GM18868 (cell line): Measurements from ENCODE around the gene ELOVL1.

ENCODE experiments used
- ATAC-seq: cut with Tn5 transposase; IDR thresholded peaks from one replicate; pipeline ENCODE4 v1.9.1; 2021; ENCODE audit warnings: mild to moderate bottlenecking, moderate library complexity; ENCODE audit not compliant: unreplicated experiment

Gene ELOVL1

DNA sequence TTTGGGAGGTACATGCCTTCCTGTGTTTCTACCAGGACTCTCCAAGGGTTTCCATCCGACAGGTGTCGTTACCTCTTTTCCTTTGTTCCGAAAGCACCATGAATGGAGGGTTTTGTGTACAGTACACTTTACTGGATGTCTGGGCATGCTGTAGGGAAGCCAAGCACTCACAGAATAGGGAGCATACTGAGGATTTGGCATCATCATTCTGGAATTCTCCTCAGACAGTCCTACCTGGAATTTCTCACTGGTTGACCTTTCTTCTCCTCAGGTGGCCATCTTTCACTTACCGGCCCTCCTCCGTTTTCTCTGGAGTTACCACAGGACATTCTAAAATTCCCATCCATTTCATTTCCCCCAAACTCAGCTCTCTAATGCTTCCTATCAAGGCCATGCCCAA lies 36.1 kb downstream of the ELOVL1 start:
- ATAC-seq, result no peak

DNA sequence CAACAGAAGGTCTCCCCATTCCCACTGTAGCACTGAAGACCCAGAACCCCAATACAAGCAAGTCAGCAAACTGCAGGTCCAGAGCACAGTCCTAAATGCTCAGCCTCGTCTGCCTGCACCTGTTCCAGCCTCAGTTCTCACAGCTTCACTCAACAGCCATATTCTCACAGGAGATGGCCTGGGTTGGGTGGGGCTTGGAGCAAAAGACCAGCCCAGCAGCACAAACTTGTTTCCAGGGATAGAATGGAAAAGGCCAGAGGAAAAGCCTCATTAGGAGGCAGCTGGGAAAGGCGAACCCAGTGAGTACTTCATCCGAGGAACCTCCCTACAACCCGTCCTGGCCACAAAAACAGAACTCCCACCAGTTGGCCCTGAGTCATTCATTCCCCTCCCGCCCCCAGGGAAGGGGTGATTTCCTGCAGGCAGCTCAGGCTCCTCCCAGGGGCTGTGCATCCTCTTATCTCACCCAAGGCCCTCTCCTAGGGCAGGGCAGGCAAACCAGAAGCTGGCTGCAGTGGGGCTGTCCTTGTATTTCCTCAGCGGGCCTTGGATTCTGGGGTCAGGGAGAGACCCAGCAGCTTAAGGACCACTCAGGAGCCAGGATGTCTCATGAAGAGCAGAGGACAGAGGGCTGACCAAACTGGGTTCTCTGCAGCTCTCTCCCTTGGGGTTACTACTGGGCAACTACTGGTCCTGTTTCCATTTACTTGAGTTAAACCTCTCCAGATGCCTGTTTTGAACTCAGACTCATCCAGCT lies 37.6 kb downstream of the ELOVL1 start:
- ATAC-seq, result no peak

DNA sequence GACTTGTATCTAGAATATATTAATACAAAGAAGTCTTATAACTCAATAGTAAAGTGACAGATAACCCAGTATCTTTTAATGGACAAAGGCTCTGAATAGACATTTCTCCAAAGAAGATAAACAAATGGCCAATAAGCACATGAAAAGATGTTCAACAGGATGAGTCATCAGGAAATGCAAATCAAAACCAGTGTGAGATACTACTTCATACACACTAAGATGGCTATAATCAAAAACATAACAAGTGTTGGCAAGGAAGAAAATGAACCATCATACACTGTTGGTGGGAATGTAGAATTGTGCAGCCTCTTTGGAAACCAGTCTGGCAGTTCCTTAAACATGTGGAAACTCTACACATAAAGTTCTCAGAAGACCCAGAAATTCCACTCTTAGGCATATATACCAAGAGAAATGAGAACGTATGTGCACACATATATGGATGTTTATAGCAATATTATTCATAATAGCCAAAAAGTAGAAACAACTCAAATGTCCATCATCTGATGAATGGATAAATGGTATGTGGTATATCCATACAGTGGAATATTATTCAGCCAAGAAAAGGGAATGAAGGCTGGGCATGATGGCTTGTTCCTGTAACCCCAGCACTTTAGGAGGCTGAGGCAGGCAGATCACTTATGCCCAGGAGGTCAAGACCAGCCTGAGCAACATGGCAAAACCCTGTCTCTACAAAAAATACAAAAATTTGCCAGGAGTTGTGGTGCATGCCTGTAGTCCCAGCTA lies 40.1 kb downstream of the ELOVL1 start:
- no peak for ATAC-seq

DNA sequence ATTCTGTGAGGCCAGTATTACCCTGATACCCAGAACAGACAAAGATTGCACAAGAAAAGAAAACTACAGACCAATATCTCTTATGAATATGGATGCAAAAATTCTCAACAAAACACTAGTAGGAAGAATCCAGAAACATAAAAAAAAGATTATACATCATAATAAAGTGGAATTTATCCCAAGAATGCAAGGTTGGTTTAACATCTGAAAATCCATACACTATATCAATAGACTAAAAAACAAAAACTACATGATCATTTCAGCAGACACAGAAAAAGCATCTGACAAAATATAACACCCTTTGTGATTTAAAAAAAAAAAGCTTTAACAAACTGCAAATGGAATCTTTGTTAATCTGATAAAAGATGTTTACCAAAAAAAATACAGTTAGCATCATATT lies 42.4 kb downstream of the ELOVL1 start:
- ATAC-seq, result no peak

DNA sequence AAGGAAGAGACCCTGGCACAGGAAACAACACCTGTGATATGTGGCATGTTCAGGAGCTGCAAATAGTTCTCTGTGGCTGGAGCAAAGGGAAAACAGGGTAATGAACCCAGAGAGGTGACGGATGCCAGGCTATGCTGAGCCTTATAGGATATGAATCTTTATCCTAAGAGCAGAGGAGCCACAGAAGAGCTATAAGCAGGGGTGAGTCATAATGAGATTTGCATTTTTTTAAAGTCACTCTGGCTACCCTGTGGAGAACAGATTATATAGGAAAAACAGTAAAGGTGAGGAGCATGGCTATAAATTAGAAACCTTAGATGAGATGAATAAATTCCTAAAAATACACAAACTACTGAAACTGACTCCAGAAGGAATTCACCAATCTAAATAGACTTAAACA lies 43.0 kb downstream of the ELOVL1 start:
- ATAC-seq, result no peak

DNA sequence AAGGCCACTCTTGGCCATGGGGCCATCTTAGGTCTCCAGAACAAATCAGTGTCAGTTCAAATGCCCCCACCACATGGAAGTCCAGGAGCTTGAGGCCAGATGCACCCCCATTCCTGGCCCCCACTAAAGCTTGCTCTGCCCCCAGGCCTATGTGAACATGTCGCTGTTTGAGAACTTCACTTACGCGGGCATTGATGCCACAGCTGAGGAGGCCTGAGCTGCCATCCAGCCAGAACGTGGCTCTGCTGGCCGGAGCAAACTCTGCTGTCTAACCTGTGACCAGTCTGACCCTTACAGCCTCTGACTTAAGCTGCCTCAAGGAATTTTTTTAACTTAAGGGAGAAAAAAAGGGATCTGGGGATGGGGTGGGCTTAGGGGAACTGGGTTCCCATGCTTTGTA lies 45.3 kb downstream of the ELOVL1 start:
- ATAC-seq, result no peak

DNA sequence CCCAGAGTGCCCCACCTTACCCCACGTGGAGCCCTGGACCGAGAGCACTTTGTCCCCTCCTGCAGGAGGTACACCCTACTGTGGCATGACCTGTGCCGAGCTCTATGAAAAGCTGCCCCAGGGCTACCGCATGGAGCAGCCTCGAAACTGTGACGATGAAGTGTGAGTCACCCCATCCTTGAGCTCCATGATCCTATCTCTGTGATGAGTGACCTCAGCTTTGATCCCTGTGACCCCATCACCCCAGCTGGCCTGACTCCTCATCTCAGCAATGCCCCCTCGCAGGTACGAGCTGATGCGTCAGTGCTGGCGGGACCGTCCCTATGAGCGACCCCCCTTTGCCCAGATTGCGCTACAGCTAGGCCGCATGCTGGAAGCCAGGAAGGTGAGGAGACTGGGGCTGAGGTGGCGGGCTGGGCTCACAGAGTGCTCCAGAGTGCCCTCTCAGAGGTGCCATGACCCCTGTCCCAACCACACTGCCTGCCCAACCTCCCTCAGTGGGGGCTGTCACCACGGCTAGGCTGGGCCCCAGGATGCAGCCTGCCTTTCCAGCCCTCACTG lies 46.4 kb downstream of the ELOVL1 start:
- no peak for ATAC-seq

DNA sequence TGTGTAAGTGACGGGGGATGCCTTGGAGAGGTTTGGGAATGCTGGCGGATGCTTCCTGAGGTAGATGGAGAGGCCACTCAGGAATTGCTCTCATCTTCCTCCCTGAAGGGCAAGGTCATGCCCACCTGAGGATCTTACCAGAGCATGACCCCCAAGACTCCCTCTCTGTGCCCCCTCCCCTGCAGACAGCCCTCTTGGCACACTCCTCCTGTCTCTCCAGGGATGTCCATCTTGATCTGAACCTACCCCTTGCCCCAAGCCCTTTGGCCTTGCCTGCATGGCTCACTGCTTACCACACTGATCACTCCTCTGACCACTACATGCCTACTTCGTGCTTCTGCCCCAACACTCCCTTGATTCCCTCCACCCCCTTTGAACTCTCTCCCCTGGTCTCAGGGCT lies 48.0 kb downstream of the ELOVL1 start:
- ATAC-seq, result no peak

DNA sequence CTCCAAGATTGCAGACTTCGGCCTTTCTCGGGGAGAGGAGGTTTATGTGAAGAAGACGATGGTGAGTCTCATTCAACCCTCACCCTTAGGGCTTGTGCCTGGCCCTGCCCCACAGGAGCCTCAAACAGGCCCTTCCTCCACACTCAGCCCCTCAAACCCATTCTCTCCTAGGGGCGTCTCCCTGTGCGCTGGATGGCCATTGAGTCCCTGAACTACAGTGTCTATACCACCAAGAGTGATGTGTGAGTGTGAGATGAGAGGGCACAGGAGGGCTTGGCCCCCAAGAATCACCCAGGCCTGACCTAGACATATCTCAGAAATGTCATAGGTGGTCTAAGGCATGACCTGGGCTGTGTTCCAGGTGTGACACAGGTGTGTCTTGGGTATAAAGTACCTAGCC lies 48.5 kb downstream of the ELOVL1 start:
- ATAC-seq, result no peak

DNA sequence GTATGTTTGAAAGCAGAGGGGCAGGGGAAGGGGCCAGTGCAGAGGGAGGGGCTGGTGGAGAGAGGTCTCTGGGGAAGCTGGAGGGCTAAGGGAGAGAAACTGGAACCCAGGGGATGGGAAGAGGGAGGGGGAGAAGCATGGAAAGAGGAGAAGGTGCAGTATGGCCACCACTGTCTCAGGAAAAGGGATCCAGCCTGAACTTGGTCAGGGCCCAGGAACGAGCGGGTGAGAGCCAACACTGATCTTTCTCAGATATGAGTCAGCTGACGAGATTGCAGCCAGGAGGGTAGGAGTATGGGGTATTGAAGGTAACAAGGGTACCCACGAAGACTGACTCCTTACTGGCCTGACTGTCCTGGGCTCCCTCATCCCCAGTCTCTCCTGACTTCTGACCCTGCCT lies 49.0 kb downstream of the ELOVL1 start:
- no peak for ATAC-seq

DNA sequence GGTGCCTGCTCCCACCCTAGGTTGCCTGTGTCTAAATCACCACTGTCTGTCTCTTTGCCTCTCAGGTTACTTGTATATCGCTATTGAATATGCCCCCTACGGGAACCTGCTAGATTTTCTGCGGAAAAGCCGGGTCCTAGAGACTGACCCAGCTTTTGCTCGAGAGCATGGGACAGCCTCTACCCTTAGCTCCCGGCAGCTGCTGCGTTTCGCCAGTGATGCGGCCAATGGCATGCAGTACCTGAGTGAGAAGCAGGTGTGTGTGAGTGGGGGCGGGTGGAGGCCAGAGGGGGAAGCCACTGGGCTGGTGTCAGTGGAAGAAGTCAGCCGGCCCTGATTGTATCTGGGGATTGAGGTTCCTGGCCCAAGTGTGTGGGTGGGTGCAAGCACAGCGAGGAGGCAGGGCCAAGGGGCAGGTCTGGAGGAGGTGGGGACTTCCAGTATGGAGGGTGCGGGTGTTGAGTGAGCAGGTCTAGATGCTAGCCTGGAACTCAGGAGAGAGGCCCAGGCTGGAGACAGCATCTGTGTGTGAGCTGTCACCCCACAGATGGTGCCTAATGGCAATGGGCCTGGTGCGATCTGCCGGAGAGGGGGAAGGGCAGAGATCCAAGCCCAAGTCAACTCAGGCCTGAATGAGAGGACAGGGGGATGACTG lies 49.9 kb downstream of the ELOVL1 start:
- no peak for ATAC-seq

DNA sequence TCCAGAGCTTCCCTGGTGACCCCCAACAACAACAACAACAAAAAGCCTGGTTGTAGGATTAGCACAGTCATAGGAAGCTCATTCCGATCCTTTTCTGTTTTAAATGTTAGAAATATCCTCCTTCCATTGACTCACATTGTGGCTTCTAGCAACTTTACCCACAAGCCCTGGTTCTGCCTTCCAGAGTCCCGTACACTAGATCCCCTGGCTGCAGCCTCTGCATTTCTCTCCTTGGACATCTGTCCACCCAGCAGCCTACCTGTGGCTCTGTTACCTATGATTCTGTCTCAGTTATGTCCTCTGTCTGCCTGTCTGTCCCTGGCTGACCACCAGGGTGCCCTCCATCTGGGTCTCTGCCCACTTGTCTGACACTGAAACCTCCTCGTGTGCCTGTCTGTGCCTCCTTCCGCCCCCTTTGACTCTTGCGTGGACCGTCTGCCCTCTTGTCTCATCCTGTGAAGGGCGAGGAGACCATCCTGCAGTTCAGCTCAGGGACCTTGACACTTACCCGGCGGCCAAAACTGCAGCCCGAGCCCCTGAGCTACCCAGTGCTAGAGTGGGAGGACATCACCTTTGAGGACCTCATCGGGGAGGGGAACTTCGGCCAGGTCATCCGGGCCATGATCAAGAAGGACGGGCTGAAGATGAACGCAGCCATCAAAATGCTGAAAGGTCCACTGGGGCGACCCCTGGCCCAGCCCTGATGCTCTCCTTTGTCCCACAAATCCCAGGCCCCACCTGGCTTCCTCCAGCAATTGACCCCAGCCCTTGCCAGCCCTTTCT lies 50.9 kb downstream of the ELOVL1 start:
- ATAC-seq, result no peak

DNA sequence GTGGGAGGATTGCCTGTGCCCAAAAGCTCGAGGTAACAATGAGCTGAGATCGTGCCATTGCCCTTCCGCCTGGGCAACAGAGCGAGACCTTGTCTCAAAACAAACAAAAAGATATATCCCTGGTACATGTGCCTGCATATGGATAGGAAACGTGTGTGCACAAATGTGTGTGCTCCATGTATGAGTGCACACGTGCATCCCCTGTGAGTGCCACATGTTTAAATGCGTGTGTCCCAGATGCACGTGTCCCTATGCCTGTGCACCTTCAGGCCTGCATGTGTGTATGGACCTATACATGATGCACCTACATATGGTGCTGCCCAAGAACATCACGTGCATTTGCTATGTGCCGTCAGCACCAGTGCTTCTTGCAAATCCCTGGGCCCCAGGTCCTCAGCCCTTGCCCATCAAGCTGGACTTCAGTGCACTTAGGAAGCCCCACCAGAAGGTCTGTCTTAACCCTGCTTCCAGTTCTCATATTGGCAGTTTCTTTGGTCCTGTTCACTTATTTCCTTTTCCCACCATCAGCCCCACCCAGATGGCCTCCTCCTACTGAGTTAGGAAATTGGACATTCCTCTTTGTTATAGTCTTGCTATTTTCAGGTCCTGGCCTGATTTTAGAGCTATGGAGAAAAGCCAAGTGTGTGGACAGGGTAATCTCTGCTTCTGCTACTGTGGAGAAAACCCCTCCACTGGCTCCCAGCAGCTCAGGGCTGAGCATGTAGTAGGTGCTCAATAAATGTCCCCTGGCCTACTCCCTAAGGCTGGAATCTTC lies 51.7 kb downstream of the ELOVL1 start:
- no peak for ATAC-seq

DNA sequence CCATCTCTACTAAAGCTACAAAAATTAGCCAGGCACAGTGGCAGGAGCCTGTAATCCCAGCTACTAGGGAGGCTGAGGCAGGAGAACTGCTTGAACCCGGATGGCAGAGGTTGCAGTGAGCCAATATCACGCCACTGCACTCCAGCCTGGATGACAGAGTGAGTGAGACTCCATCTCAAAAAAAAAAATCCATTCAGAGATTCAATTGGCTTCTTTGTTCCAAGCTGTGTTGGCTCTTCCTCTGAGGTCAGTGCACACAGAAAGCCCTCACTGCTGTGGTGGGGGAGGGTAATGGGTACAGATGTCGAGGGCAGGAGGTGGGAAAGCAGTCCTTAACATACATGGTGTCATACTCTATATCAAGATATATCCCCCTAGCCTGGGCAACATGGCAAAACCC lies 52.3 kb downstream of the ELOVL1 start:
- ATAC-seq, result no peak

DNA sequence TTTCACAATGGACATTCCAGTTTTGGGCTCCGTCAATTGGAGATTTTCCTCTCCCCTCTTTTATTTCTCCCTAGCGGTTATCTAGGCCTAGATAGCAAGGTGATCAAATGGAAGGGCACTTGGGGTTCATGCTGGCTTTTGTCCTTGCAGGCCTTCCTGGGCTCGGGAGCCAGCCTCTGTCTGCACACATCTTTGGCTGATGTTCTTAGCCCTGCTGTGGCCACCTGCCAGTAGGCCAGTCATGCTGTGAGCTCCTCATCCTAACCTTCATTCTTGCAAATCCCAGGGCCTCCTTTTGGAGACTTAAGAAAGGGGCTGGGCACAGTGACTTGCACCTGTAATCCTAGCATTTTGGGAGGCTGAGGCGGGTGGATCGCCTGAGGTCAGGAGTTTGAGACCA lies 53.6 kb downstream of the ELOVL1 start:
- no peak for ATAC-seq

DNA sequence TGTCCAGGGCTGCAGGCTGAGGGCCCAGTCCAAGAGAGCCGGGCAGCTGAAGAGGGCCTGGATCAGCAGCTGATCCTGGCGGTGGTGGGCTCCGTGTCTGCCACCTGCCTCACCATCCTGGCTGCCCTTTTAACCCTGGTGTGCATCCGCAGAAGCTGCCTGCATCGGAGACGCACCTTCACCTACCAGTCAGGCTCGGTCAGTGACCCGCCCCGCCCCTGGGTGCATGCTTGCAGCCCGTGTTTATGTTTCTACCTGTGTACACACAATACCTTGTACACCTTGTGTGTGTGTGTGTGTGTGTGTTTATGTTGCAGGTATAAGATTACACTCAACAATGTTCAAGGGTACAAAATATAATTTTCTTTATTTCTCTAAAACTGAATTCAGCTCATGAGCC lies 54.0 kb downstream of the ELOVL1 start:
- no peak for ATAC-seq
